ENCODE data around the gene ANO1. TPM values are rescaled to one million over a fixed set of nuclear protein-coding genes. Genes with fewer than 3 reads are reported as not detected.

The ANO1 gene
- total RNA-seq, 2 experiments from 2014 or later: not detected

DNA sequence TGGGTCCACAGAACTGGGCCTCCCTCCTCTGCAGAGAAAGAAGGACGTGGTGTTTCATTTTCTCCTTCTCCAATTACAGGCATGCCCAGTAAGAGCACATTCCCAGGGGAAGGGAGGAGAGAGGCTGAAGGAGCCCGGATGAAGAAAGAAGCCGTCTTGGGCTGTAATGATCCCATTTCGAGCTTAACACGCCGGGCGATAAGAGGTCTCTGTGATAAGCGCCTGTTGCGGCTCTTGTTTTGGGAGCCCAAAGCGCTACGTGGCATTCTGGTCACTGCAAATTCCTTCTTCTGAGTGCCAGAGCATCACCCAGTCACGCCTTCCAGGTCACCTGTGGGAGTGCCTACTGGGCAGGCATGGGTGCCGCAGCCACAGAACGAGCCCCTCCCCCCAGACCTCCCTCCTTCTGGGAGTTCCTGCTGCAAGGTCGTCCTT is 57.5 kb downstream of the ANO1 start:
- Mint-ChIP-seq H3K4me1 (ENCODE audit: low read depth) (no peaks in the 10 kb centered on the region), H3K4me3 (no peak overlapping the region), H3K27ac (no peak overlapping the region), H3K9me3 (no peaks in the 10 kb centered on the region), H3K36me3 (ENCODE audit: low read depth) (no peaks in the 10 kb centered on the region), H3K27me3 (peaks cover 6% of the 10 kb centered on the region)
- H3K27me3 ChIP-seq (ENCODE audit: control insufficient read depth in 1 of 2, insufficient read depth in 2 of 2, low read length in 2 of 2): peaks cover 0 to 3% of the 10 kb centered on the region in 2 experiments
- ChIA-PET POLR2A (no interaction called here), CTCF (no interaction called here)
- no peaks in the 10 kb centered on the region for H3K4me1 ChIP-seq (ENCODE audit: insufficient read depth, low read length)
- H3K36me3 ChIP-seq (ENCODE audit: insufficient read depth, low read length): no peaks in the 10 kb centered on the region
- peaks cover 0 to 5% of the 10 kb centered on the region in 2 experiments for H3K9me3 ChIP-seq (ENCODE audit: control insufficient read depth in 1 of 2, insufficient read depth in 1 of 2, low read length in 2 of 2)
- DNase-seq (no peak), ATAC-seq (ENCODE audit: poor library complexity) (no peak)
- TF ChIP-seq, protein P1, sequence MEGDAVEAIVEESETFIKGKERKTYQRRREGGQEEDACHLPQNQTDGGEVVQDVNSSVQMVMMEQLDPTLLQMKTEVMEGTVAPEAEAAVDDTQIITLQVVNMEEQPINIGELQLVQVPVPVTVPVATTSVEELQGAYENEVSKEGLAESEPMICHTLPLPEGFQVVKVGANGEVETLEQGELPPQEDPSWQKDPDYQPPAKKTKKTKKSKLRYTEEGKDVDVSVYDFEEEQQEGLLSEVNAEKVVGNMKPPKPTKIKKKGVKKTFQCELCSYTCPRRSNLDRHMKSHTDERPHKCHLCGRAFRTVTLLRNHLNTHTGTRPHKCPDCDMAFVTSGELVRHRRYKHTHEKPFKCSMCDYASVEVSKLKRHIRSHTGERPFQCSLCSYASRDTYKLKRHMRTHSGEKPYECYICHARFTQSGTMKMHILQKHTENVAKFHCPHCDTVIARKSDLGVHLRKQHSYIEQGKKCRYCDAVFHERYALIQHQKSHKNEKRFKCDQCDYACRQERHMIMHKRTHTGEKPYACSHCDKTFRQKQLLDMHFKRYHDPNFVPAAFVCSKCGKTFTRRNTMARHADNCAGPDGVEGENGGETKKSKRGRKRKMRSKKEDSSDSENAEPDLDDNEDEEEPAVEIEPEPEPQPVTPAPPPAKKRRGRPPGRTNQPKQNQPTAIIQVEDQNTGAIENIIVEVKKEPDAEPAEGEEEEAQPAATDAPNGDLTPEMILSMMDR (IDR thresholded peaks at IDR 0.05): no peak
- H3K27ac ChIP-seq (ENCODE audit: low read depth in 1 of 2, low read length in 2 of 2): no peak overlapping the region
- no peak overlapping the region for H3K4me3 ChIP-seq (ENCODE audit: low read length)
- intact Hi-C loops (cut with DNase I, micrococcal nuclease): no loop called here

DNA sequence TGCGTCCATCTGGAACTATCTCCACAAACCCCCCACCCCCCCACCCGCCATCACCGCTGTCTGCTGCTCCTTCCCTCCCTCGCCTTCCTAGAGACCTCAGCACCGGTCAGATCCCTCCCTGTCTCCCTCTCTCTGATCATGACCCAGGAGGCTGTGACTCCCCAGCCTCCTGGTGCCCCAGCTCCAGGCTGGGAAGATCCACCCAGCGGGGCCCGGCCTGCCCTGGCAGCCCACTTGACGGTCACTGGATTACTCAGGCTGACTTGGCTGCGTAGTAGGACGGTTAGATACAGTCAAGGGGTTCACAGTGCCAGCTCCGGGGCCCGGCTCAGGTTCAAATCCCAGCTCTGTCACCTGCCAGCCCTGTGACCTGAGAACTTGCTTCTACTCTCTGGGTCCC is 59.3 kb downstream of the ANO1 start:
- Mint-ChIP-seq H3K4me1 (ENCODE audit: low read depth) (peaks cover 5% of the 10 kb centered on the region), H3K4me3 (no peak overlapping the region), H3K27me3 (peaks cover 23% of the 10 kb centered on the region), H3K27ac (no peak overlapping the region), H3K9me3 (no peaks in the 10 kb centered on the region), H3K36me3 (ENCODE audit: low read depth) (no peaks in the 10 kb centered on the region)
- Histone ChIP-seq H3K27me3 (ENCODE audit: control insufficient read depth in 1 of 2, insufficient read depth in 2 of 2, low read length in 2 of 2) (peaks cover 16 to 19% of the 10 kb centered on the region in 2 experiments), H3K4me1 (ENCODE audit: insufficient read depth, low read length) (no peaks in the 10 kb centered on the region), H3K4me3 (ENCODE audit: low read length) (no peak overlapping the region), H3K36me3 (ENCODE audit: insufficient read depth, low read length) (no peaks in the 10 kb centered on the region), H3K27ac (ENCODE audit: low read depth in 1 of 2, low read length in 2 of 2) (no peak overlapping the region), H3K9me3 (ENCODE audit: control insufficient read depth in 1 of 2, insufficient read depth in 1 of 2, low read length in 2 of 2) (no peaks in the 10 kb centered on the region)
- ChIA-PET CTCF (no interaction called here), POLR2A (no interaction called here)
- TF ChIP-seq, protein P1 (IDR thresholded peaks at IDR 0.05): no peak
- intact Hi-C loops (cut with DNase I, micrococcal nuclease): no loop called here
- DNase-seq: no peak
- ATAC-seq (ENCODE audit: poor library complexity): no peak

DNA sequence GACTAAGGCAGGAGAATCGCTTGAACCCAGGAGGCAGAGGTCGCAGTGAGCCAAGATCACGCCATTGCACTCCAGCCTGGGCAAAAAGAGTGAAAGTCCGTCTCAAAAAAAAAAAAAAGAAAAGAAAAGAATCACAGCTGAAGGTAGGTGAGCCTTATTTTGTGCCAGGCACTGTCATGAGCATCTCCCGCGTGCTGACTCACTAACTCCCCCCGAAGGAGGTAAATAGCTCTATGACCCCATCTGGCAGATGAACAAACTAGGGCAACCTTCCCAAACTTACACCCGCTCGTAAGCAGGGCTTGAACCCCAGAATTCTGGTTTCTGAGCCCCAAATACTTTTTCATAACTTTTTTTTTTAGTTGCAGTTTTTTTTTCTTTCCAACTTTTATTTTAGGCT is 60.3 kb downstream of the ANO1 start:
- Histone ChIP-seq H3K27me3 (ENCODE audit: control insufficient read depth in 1 of 2, insufficient read depth in 2 of 2, low read length in 2 of 2) (peaks cover 25 to 29% of the 10 kb centered on the region in 2 experiments), H3K4me1 (ENCODE audit: insufficient read depth, low read length) (no peaks in the 10 kb centered on the region), H3K9me3 (ENCODE audit: control insufficient read depth in 1 of 2, insufficient read depth in 1 of 2, low read length in 2 of 2) (peaks cover 0 to 6% of the 10 kb centered on the region in 2 experiments), H3K36me3 (ENCODE audit: insufficient read depth, low read length) (no peaks in the 10 kb centered on the region), H3K27ac (ENCODE audit: low read depth in 1 of 2, low read length in 2 of 2) (no peak overlapping the region), H3K4me3 (ENCODE audit: low read length) (no peak overlapping the region)
- no peaks in the 10 kb centered on the region for H3K36me3 Mint-ChIP-seq (ENCODE audit: low read depth)
- H3K9me3 Mint-ChIP-seq: no peaks in the 10 kb centered on the region
- TF ChIP-seq, protein P1 (IDR thresholded peaks at IDR 0.05): no peak
- CTCF ChIA-PET: no interaction called here
- peaks cover 34% of the 10 kb centered on the region for H3K27me3 Mint-ChIP-seq
- ATAC-seq (ENCODE audit: poor library complexity) (no peak), DNase-seq (no peak)
- no peak overlapping the region for H3K4me3 Mint-ChIP-seq
- POLR2A ChIA-PET: interaction anchor here (0.6 kb wide), 1 partner anchor 1173 kb away, joined by 3 read pairs; no protein-coding TSS in a partner anchor
- intact Hi-C loops (cut with DNase I, micrococcal nuclease): no loop called here
- peaks cover 5% of the 10 kb centered on the region for H3K4me1 Mint-ChIP-seq (ENCODE audit: low read depth)
- H3K27ac Mint-ChIP-seq: no peak overlapping the region

Data from CD4-positive, alpha-beta T cell (primary cell).